Glutamatergic neuron (in vitro differentiated cells): ENCODE results near the gene AGAP2. TPM values are rescaled to one million over a fixed set of nuclear protein-coding genes. Genes with fewer than 3 reads are reported as not detected.
A peak's percentile ranks its signal among the peaks of the same experiment; 100 is the strongest.

Experiments used
- DNase-seq: peaks from one replicate; pipeline ENCODE4 v3.0.0; 2022
- H3K27ac Mint-ChIP-seq: one replicate; pipeline ENCODE4 v1.8.0; 2020; ENCODE audit warnings: mild to moderate bottlenecking, mixed read lengths, inconsistent platforms; ENCODE audit not compliant: unreplicated experiment
- H3K27me3 Mint-ChIP-seq: one replicate; pipeline ENCODE4 v1.8.0; 2020; ENCODE audit warnings: mild to moderate bottlenecking, moderate library complexity, mixed read lengths, inconsistent platforms; ENCODE audit not compliant: unreplicated experiment
- H3K36me3 Mint-ChIP-seq: one replicate; pipeline ENCODE4 v1.8.0; 2020; ENCODE audit warnings: mild to moderate bottlenecking, mixed read lengths, inconsistent platforms; ENCODE audit not compliant: unreplicated experiment
- H3K4me1 Mint-ChIP-seq: one replicate; pipeline ENCODE4 v1.8.0; 2020; ENCODE audit warnings: mild to moderate bottlenecking, low read depth, mixed read lengths, inconsistent platforms; ENCODE audit not compliant: unreplicated experiment
- H3K4me3 Mint-ChIP-seq: one replicate; pipeline ENCODE4 v1.8.0; 2020; ENCODE audit warnings: mild to moderate bottlenecking, mixed read lengths, inconsistent platforms; ENCODE audit not compliant: unreplicated experiment
- H3K9me3 Mint-ChIP-seq: one replicate; pipeline ENCODE4 v1.8.0; 2020; ENCODE audit warnings: mild to moderate bottlenecking, moderate library complexity, mixed read lengths, inconsistent platforms; ENCODE audit not compliant: unreplicated experiment
- CTCF ChIP-seq: fragments of 200-600 bp; sonication (generic); IDR thresholded peaks from one replicate; pipeline ENCODE4 v1.5.0; 2021; ENCODE audit not compliant: partially characterized antibody, unreplicated experiment
- total RNA-seq: library from RNA; stranded (reverse); fragmentation: NEBNext Ultra II Directional; extraction: Animal tissue kit (Norgen Biotek cat#: 25700); gene quantifications from one replicate; pipeline ENCODE4 v1.2.1, GENCODE V29; 2021; ENCODE audit not compliant: unreplicated experiment

Gene AGAP2
- total RNA-seq, 1 donor from 2014 or later, result 45.5 TPM

- H3K36me3 Mint-ChIP-seq, result peaks cover 9% of the 10 kb centered on the region
- H3K9me3 Mint-ChIP-seq, result peaks cover 10% of the 10 kb centered on the region
- no peak for TF ChIP-seq CTCF
- H3K4me1 Mint-ChIP-seq, result peaks cover 8% of the 10 kb centered on the region
- no peak overlapping the region for H3K27ac Mint-ChIP-seq
- no peak overlapping the region for H3K4me3 Mint-ChIP-seq
- H3K27me3 Mint-ChIP-seq, result peaks cover 24% of the 10 kb centered on the region
- no peak for DNase-seq
Observed at GRCh38 chr12:57758552-57759359, 20.2 kb upstream of the AGAP2 start.

GRCh38 chr12:57757771-57758170 is 19.2 kb upstream of the AGAP2 start:
- no peak for TF ChIP-seq CTCF
- DNase-seq, result no peak
- Mint-ChIP-seq H3K4me1 (peaks cover 16% of the 10 kb centered on the region), H3K4me3 (no peak overlapping the region), H3K27me3 (peaks cover 19% of the 10 kb centered on the region), H3K36me3 (peaks cover 5% of the 10 kb centered on the region), H3K27ac (no peak overlapping the region), H3K9me3 (peaks cover 15% of the 10 kb centered on the region)

GRCh38 chr12:57756406-57757341 is 18.1 kb upstream of the AGAP2 start:
- Mint-ChIP-seq H3K4me3 (peak overlapping the region; percentile 87), H3K36me3 (peaks cover 5% of the 10 kb centered on the region), H3K27me3 (peaks cover 16% of the 10 kb centered on the region), H3K4me1 (peaks cover 19% of the 10 kb centered on the region), H3K27ac (peak overlapping the region; percentile 64), H3K9me3 (peaks cover 17% of the 10 kb centered on the region)
- DNase-seq, result peak; percentile 81
- peak; percentile 78 for TF ChIP-seq CTCF

GRCh38 chr12:57755454-57756372 is 17.2 kb upstream of the AGAP2 start:
- TF ChIP-seq CTCF, result no peak
- H3K4me1 Mint-ChIP-seq, result peaks cover 24% of the 10 kb centered on the region
- H3K9me3 Mint-ChIP-seq, result peaks cover 22% of the 10 kb centered on the region
- peak overlapping the region; percentile 64 for H3K27ac Mint-ChIP-seq
- H3K4me3 Mint-ChIP-seq, result peak overlapping the region; percentile 87
- peaks cover 20% of the 10 kb centered on the region for H3K27me3 Mint-ChIP-seq
- peak; percentile 49 for DNase-seq
- peaks cover 5% of the 10 kb centered on the region for H3K36me3 Mint-ChIP-seq
